GM12878 (cell line): Measurements from ENCODE around the gene ZNF212. TPM values are rescaled to one million over a fixed set of nuclear protein-coding genes. Genes with fewer than 3 reads are reported as not detected.

Experiments
- ATAC-seq: fragments of 200-7000 bp; cut with Tn5 transposase; 3 replicates; pipeline ENCODE4 v1.9.1; 2020; ENCODE audit warnings: mild to moderate bottlenecking, moderate library complexity
- BruUV-seq: library from RNA; stranded (reverse); fragments of 400-500 nt; replicated peaks from 2 replicates; lab custom pipeline; 2021; lab: Mats Ljungman, UMichigan
- CTCF ChIA-PET: fragments of 300-600 bp; sonication (Branson Sonifier 250); formaldehyde crosslinking; extraction: SDS; loops from one replicate; lab custom pipeline; 2021; ENCODE audit warnings: inconsistent platforms; lab: Yijun Ruan, JAX
- POLR2A ChIA-PET: fragments of 350-600 bp; formaldehyde crosslinking; extraction: SDS; loops from one replicate; lab custom pipeline; 2021; ENCODE audit warnings: inconsistent platforms; lab: Charles Lee
- RAD21 ChIA-PET: fragments of 300-600 bp; sonication (Branson Sonifier 250); formaldehyde crosslinking; loops from one replicate; lab custom pipeline; 2023; ENCODE audit warnings: antibody characterized with exemption; ENCODE audit not compliant: unreplicated experiment; lab: Charles Lee
- SMC1A ChIA-PET: fragments of 300-600 bp; sonication (Branson Sonifier 250); formaldehyde crosslinking; loops from one replicate; lab custom pipeline; 2023; ENCODE audit not compliant: unreplicated experiment, uncharacterized antibody; lab: Charles Lee
- DNase-seq: peaks from one replicate; pipeline ENCODE4 v3.0.0-alpha.2; 2011; ENCODE audit warnings: low read depth, low spot score
- FAIRE-seq: peaks from 3 replicates; lab custom pipeline; 2011; peaks lifted over from hg19 to GRCh38; lab: Jason Lieb, UNC
- H2AFZ ChIP-seq: 2 replicates; pipeline ENCODE4 v1.6.0; 2011; ENCODE audit warnings: low read depth, low read length, control low read depth; ENCODE audit not compliant: control insufficient read depth
- H3K27ac ChIP-seq: 2 replicates; pipeline ENCODE4 v1.5.1; 2011; ENCODE audit warnings: control low read depth; ENCODE audit not compliant: control insufficient read depth, insufficient read depth
- H3K27me3 ChIP-seq, 2 experiments: replicated peaks in 1 of 2; 2 replicates each; pipeline versions ENCODE4 v1.6.0 to v1.6.1; 2011; ENCODE audit warnings: low read length in 1 of 2; ENCODE audit not compliant: control insufficient read depth in 2 of 2, insufficient read depth in 2 of 2
- H3K36me3 ChIP-seq, 2 experiments: 2 replicates each; pipeline ENCODE4 v1.5.1; 2011; ENCODE audit warnings: low read length in 1 of 2; ENCODE audit not compliant: control insufficient read depth in 2 of 2, insufficient read depth in 2 of 2
- H3K4me1 ChIP-seq: 2 replicates; pipeline ENCODE4 v1.6.1; 2011; ENCODE audit warnings: mild to moderate bottlenecking, low read length, moderate library complexity, mixed read lengths; ENCODE audit not compliant: control insufficient read depth, insufficient read depth
- H3K4me2 ChIP-seq: 2 replicates; pipeline ENCODE4 v1.6.0; 2011; ENCODE audit warnings: control low read depth; ENCODE audit not compliant: control insufficient read depth, insufficient read depth
- H3K4me3 ChIP-seq: fragments of 200-600 bp; sonication (generic); 2 replicates; pipeline ENCODE4 v1.5.1; 2016
- H3K79me2 ChIP-seq: 2 replicates; pipeline ENCODE4 v1.6.0; 2011; ENCODE audit warnings: low read length; ENCODE audit not compliant: control insufficient read depth, insufficient read depth
- H3K9ac ChIP-seq: 2 replicates; pipeline ENCODE4 v1.8.0; 2011; ENCODE audit warnings: low read length, control low read depth, mixed read lengths; ENCODE audit not compliant: control insufficient read depth, insufficient read depth
- H3K9me3 ChIP-seq: replicated peaks from 3 replicates; pipeline ENCODE4 v1.5.1; 2011; ENCODE audit warnings: mild to moderate bottlenecking, low read length; ENCODE audit not compliant: control insufficient read depth, insufficient read depth
- H4K20me1 ChIP-seq: 2 replicates; pipeline ENCODE4 v1.6.0; 2011; ENCODE audit not compliant: control insufficient read depth, insufficient read depth
- ASH2L ChIP-seq: fragments of 300-600, 200-600 bp; sonication (generic); IDR thresholded peaks from 2 replicates; pipeline ENCODE4 v1.6.1; 2017; ENCODE audit warnings: low read depth, mild to moderate bottlenecking, borderline replicate concordance
- ATF3 ChIP-seq: IDR thresholded peaks from 2 replicates; pipeline ENCODE4 v1.6.1; 2011; ENCODE audit warnings: low read depth, mild to moderate bottlenecking, low read length, moderate library complexity, borderline replicate concordance; ENCODE audit errors: extremely low read depth
- BACH1 ChIP-seq: fragments of 450-650 bp; IDR thresholded peaks from 2 replicates; pipeline ENCODE4 v1.6.1; 2017; ENCODE audit warnings: mild to moderate bottlenecking, borderline replicate concordance
- BMI1 ChIP-seq: fragments of 450-650 bp; IDR thresholded peaks from 2 replicates; pipeline ENCODE4 v1.6.1; 2016; ENCODE audit warnings: mild to moderate bottlenecking, moderate library complexity, borderline replicate concordance
- CEBPB ChIP-seq, 2 experiments: fragments of 150-350 bp in 1 of 2; IDR thresholded peaks; 2 replicates each; pipeline ENCODE4 v1.6.1; 2012 to 2014; ENCODE audit warnings: low read depth in 2 of 2, low read length in 2 of 2, borderline replicate concordance in 1 of 2, inconsistent platforms in 1 of 2
- DPF2 ChIP-seq: fragments of 450-650 bp; IDR thresholded peaks from 2 replicates; pipeline ENCODE4 v1.6.1; 2017; ENCODE audit warnings: mild to moderate bottlenecking
- EZH2 ChIP-seq: IDR thresholded peaks from 2 replicates; pipeline ENCODE4 v1.6.1; 2012; ENCODE audit warnings: low read depth, mild to moderate bottlenecking, control low read depth, inconsistent platforms, low read length, borderline replicate concordance; ENCODE audit not compliant: control insufficient read depth
- MEF2B ChIP-seq: fragments of 450-650 bp; IDR thresholded peaks from 2 replicates; pipeline ENCODE4 v1.6.1; 2018; ENCODE audit warnings: mild to moderate bottlenecking, moderate library complexity; ENCODE audit not compliant: partially characterized antibody, poor library complexity, severe bottlenecking
- MLLT1 ChIP-seq: fragments of 450-650 bp; IDR thresholded peaks from 2 replicates; pipeline ENCODE4 v1.6.1; 2016; ENCODE audit warnings: mild to moderate bottlenecking
- MTA2 ChIP-seq: fragments of 450-650 bp; IDR thresholded peaks from 2 replicates; pipeline ENCODE4 v1.6.1; 2016; ENCODE audit warnings: low read depth, mild to moderate bottlenecking, moderate library complexity
- NFYA ChIP-seq: IDR thresholded peaks from 2 replicates; pipeline ENCODE4 v1.6.1; 2011; ENCODE audit warnings: low read depth, mild to moderate bottlenecking, low read length, improper control_type of control experiment, borderline replicate concordance
- NR2C1 ChIP-seq: fragments of 450-650 bp; IDR thresholded peaks from 2 replicates; pipeline ENCODE4 v1.6.1; 2017; ENCODE audit warnings: antibody characterized with exemption, mild to moderate bottlenecking, moderate library complexity
- NRF1 ChIP-seq: conservative IDR thresholded peaks from 2 replicates; pipeline ENCODE4 v1.6.1; 2011; ENCODE audit warnings: mild to moderate bottlenecking, low read depth, low read length, improper control_type of control experiment
- POLR2A ChIP-seq: IDR thresholded peaks from 2 replicates; pipeline ENCODE4 v1.6.1; 2011; ENCODE audit warnings: low read depth, mild to moderate bottlenecking, low read length
- RB1 ChIP-seq: fragments of 450-650 bp; formaldehyde crosslinking; IDR thresholded peaks from 2 replicates; pipeline ENCODE4 v1.6.1; 2017; ENCODE audit warnings: mild to moderate bottlenecking, borderline replicate concordance
- RUNX3 ChIP-seq: IDR thresholded peaks from 2 replicates; pipeline ENCODE4 v1.6.1; 2012; ENCODE audit warnings: low read length, inconsistent platforms
- SP1 ChIP-seq: IDR thresholded peaks from one replicate; pipeline ENCODE4 v1.6.1; 2011; ENCODE audit warnings: low read depth, low read length
- whole genome bisulfite sequencing: methylation state at CpG from one replicate; pipeline ENCODE4 v1.1.6; 2016; ENCODE audit warnings: low lambda C conversion rate; ENCODE audit not compliant: insufficient replicate concordance, insufficient coverage; ENCODE audit errors: missing lambda C conversion rate; 5-methylcytosine and 5-hydroxymethylcytosine counted together
- in situ Hi-C: fragments of 300-500 bp; cut with MboI; formaldehyde crosslinking; loops from 9 replicates; pipeline ENCODE4 v1.14.3; 2018; ENCODE audit warnings: mixed read lengths
- intact Hi-C: fragments of 100-400 bp; cut with micrococcal nuclease; formaldehyde crosslinking; loops from one replicate; pipeline ENCODE4 v1.14.2; 2022; ENCODE audit not compliant: unreplicated experiment
- polyA plus RNA-seq, 11 experiments: library from polyadenylated mRNA; depleted of rRNA in 4 of 11; unstranded in 6 of 11; stranded (reverse) in 5 of 11; fragments of >200 nt; fragmentation: Nextera tagmentation in 4 of 11; fragmentation: Illumina TruSeq in 1 of 11; extraction: Ambion mirVana in 4 of 11; extraction: Trizol in 1 of 11; gene quantifications; 1 replicate in 1 of 11; 2 replicates in 10 of 11; pipeline versions ENCODE4 v1.2.1 to v1.2.3, GENCODE V29; 2011 to 2016; ENCODE audit warnings: inconsistent platforms in 2 of 11, missing spikeins in 2 of 11, low read depth in 1 of 11
- total RNA-seq, 4 experiments: library from RNA; depleted of rRNA in 3 of 4; stranded (reverse); fragments of >200 nt in 3 of 4; fragmentation: Illumina TruSeq in 1 of 4; extraction: Trizol in 1 of 4; gene quantifications; 2 replicates each; pipeline versions ENCODE4 v1.2.1 to v1.2.3, GENCODE V29; 2013 to 2021

Gene ZNF212
- total and polyA plus RNA-seq, 10 of the 15 experiments (the other 5 are each of a cell fraction or from before 2014, with no cell fraction given), result 1.2 to 11.6 (median 5.4) TPM

- TF ChIP-seq DPF2 (no peak), RUNX3 (no peak)
Observed at GRCh38 chr7:149191851-149192250, 47.6 kb upstream of the ZNF212 start (continued).

GRCh38 chr7:149194799-149195179, 44.7 kb upstream of the ZNF212 start:
- H3K4me1 ChIP-seq, result 0 out of 2 replicates have a peak, but pooled peaks cover 3% of the 10 kb centered on the region
- no peaks in the 10 kb centered on the region for H4K20me1 ChIP-seq
- in situ Hi-C loops (no loop called here), intact Hi-C loops (loop anchor here (1.0 to 5.0 kb wide), 4 partner anchors 20 to 68 kb away; partner anchors contain the start of genes ZNF212, ZNF398 and ZNF425)
- no TSS peak for BruUV-seq
- no peak overlapping the region; the same call in 1 of the 2 replicates for H3K27ac ChIP-seq
- DNase-seq (no peak), ATAC-seq (no peak), FAIRE-seq (no peak)
- SMC1A ChIA-PET, result interaction anchor here (0.9 to 1.6 kb wide), 7 partner anchors 10 to 610 kb away, joined by 3 to 5 read pairs (median 4); no protein-coding TSS in a partner anchor
- H3K27me3 ChIP-seq, result no peaks in the 10 kb centered on the region
- peaks cover 31% of the 10 kb centered on the region for H3K79me2 ChIP-seq
- 81% methylated on average over 4 of the region's 4 CpGs for WGBS
- peak overlapping the region; percentile 89; the same call in 1 of the 2 replicates for H3K4me3 ChIP-seq
- CTCF ChIA-PET, result interaction anchor here (0.6 to 2.4 kb wide), 18 partner anchors 8 to 335 kb away, joined by 3 to 11 read pairs (median 3); partner anchors contain the start of genes ZNF398 and ZNF425
- RAD21 ChIA-PET, result interaction anchor here (1.3 to 2.1 kb wide), 8 partner anchors 48 to 547 kb away, joined by 3 to 15 read pairs (median 4); partner anchors contain the start of genes ZNF398, ZNF425 and ZNF783
- POLR2A ChIA-PET, result interaction anchor here (0.9 to 4.3 kb wide), 4 partner anchors 45 to 96 kb away, joined by 3 to 20 read pairs (median 3); partner anchors contain the start of genes ZNF212 and ZNF398
- H3K4me2 ChIP-seq, result peak overlapping the region; percentile 74
- H2AFZ ChIP-seq, result peak overlapping the region; percentile 91
- TF ChIP-seq RB1 (no peak), NRF1 (no peak), MLLT1 (no peak), CEBPB (IDR thresholded peaks at IDR 0.05; ENCODE audit: borderline replicate concordance in 1 of 2, low read depth in 2 of 2, low read length in 2 of 2) (no peak), BACH1 (no peak), BMI1 (no peak), NFYA (no peak), MEF2B (no peak), MTA2 (no peak), NR2C1 (no peak), POLR2A (no peak), ATF3 (no peak), SP1 (no peak), ASH2L (no peak), EZH2 (no peak)
- no peaks in the 10 kb centered on the region for H3K9me3 ChIP-seq
- peak overlapping the region; percentile 93 for H3K9ac ChIP-seq
- peaks cover 5% of the 10 kb centered on the region in 2 experiments for H3K36me3 ChIP-seq
